Activated naive CD8-positive, alpha-beta T cell treated with anti-CD3 and anti-CD28 coated beads, Interleukin-2, amount 50 U/mL, for 16 hours (primary cell): Measurements from ENCODE around the gene TTLL5.
A peak's percentile ranks its signal among the peaks of the same experiment; 100 is the strongest.

Source experiments
- DNase-seq: peaks from one replicate; pipeline ENCODE4 v3.0.0-alpha.2; 2020; ENCODE audit warnings: low read depth, low spot score

TTLL5 gene, protein sequence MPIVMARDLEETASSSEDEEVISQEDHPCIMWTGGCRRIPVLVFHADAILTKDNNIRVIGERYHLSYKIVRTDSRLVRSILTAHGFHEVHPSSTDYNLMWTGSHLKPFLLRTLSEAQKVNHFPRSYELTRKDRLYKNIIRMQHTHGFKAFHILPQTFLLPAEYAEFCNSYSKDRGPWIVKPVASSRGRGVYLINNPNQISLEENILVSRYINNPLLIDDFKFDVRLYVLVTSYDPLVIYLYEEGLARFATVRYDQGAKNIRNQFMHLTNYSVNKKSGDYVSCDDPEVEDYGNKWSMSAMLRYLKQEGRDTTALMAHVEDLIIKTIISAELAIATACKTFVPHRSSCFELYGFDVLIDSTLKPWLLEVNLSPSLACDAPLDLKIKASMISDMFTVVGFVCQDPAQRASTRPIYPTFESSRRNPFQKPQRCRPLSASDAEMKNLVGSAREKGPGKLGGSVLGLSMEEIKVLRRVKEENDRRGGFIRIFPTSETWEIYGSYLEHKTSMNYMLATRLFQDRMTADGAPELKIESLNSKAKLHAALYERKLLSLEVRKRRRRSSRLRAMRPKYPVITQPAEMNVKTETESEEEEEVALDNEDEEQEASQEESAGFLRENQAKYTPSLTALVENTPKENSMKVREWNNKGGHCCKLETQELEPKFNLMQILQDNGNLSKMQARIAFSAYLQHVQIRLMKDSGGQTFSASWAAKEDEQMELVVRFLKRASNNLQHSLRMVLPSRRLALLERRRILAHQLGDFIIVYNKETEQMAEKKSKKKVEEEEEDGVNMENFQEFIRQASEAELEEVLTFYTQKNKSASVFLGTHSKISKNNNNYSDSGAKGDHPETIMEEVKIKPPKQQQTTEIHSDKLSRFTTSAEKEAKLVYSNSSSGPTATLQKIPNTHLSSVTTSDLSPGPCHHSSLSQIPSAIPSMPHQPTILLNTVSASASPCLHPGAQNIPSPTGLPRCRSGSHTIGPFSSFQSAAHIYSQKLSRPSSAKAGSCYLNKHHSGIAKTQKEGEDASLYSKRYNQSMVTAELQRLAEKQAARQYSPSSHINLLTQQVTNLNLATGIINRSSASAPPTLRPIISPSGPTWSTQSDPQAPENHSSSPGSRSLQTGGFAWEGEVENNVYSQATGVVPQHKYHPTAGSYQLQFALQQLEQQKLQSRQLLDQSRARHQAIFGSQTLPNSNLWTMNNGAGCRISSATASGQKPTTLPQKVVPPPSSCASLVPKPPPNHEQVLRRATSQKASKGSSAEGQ (N-terminal part only)

GRCh38 chr14:75660630-75661498 is at the start of gene TTLL5, which contains the start of gene ERG28:
Gene TTLL5 (plus strand): TSS chr14:75661246. CDS start chr14:75663150, 1,904 bp downstream.
Gene ERG28 (minus strand): TSS chr14:75660876. CDS start chr14:75657502, 3,374 bp downstream.
- peak; percentile 92 for DNase-seq

GRCh38 chr14:75612157-75612556 is 48.9 kb upstream of the TTLL5 start:
- DNase-seq, result no peak

DNA sequence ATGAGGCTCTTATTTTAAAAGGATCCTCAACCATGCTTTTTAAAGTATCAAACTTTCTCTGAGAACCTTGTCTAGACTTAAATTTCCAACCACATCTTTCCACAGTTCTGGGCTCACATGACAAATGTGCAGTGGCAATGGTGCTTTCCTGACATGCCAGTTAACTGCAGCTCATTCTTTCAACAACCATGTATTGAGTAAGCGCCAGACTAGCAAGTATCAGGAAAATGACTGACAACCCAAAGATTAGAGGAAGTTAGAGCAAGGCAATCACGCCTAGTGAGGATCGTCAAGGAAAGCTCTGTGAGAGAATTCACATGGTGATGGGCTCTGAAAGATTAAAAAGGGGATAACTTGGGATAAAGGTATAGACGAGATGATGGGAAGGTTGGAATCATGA is 46.9 kb upstream of the TTLL5 start:
- no peak for DNase-seq

- DNase-seq, result no peak
Measured at GRCh38 chr14:75615200-75615599, 45.8 kb upstream of the TTLL5 start.

DNA sequence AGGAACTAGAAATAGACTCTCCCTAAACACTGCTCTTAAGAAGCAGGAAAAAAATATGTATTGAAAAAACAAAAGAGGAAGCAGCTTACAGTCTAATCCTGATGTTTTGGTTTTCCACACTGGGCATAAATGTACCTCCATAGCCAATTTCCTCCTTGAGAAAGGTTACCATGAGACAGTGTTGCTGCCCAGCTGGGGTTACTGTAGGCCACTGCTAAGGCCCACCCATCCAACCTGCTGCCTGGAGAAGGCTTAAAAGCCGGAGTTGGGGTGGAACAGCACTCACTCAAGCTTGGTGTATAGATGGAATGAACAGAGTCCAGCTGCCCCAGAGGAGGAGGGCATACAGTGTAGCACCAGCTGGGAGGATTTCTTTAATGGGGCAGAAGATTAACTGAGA is 41.5 kb upstream of the TTLL5 start:
- DNase-seq, result no peak

- DNase-seq, result no peak
Measured at GRCh38 chr14:75625034-75625433, 36.0 kb upstream of the TTLL5 start.

- DNase-seq, result no peak
Measured at GRCh38 chr14:75626396-75626795, 34.6 kb upstream of the TTLL5 start.

- DNase-seq, result no peak
Measured at GRCh38 chr14:75626863-75627262, 34.2 kb upstream of the TTLL5 start.

DNA sequence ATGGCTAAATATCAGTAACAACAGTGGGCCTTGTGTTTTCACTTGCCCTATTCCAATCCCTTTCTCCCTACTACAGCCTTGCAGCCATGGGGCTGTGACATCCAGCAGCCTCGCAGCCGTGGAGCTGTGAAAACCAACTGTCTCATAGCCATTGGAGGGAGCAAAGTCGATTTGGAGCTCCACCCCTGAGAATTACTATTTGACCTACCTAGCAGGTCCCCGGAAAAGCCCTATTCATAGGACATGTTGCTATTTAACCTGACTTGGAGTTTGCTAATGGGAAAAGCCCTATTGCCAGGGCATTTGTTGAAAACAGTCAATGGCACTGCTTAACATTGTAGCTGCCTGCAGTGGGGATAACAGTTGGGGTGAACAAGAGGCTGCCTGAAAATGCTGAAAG is 33.6 kb upstream of the TTLL5 start:
- DNase-seq, result no peak

GRCh38 chr14:75628816-75629215 is 32.2 kb upstream of the TTLL5 start:
- DNase-seq, result no peak

DNA sequence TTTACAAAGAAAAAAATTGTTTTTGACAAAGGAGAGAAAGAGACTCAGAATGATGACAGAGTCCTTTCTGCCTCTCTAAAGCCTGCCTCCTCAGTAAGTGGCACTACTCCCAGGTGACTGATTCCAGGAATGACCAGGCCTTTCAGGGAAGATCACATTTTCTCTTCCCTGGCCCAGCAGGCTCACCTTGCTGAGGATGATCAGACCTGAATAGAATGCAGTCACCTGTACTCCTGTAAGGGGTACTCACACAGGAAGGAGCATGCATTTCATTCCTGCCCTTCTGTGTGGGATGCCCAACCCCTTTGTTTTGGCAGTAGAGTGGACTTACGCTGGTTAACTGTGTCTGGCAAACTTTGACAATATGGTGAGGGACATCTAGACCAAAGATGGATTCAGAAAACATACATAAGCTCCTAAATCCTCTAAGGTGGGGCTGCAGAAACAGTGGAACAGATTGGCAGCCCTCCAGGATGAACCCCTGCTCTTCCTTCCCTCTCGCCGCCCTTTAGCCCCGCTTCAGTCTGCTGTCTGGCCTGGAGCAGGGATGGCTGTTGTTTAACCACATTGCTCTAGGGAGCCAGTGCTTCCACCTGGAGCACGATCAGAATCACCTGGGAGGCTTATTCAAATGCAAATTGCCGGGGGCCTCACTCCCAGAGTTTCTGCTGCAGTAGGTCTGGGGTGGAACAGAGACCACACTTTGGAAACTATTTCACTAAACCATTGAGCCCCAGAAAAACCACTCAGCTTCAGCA is 30.2 kb upstream of the TTLL5 start:
- DNase-seq, result no peak

- DNase-seq, result no peak
Measured at GRCh38 chr14:75631453-75631831, 29.6 kb upstream of the TTLL5 start.

- no peak for DNase-seq
Measured at GRCh38 chr14:75634848-75635247, 26.2 kb upstream of the TTLL5 start.

- DNase-seq, result no peak
Measured at GRCh38 chr14:75636100-75636692, 24.9 kb upstream of the TTLL5 start.

DNA sequence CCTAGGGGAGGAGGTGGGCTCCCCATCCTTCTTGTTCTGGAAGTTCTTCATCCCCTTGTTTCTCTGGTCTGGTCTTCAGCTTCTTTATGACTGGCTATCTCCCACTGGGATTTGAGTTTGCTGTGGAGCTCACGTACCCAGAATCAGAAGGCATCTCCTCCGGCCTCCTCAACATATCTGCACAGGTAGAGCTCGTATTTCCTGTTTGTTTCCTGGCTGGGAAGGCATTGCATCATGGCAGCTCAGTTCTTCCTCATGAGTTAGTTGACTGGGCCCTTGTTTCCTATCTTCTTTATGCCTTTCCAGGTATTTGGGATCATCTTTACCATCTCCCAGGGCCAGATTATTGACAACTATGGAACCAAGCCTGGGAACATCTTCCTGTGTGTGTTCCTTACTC is 20.2 kb upstream of the TTLL5 start:
- no peak for DNase-seq

GRCh38 chr14:75643985-75644384 is 17.1 kb upstream of the TTLL5 start:
- no peak for DNase-seq

DNA sequence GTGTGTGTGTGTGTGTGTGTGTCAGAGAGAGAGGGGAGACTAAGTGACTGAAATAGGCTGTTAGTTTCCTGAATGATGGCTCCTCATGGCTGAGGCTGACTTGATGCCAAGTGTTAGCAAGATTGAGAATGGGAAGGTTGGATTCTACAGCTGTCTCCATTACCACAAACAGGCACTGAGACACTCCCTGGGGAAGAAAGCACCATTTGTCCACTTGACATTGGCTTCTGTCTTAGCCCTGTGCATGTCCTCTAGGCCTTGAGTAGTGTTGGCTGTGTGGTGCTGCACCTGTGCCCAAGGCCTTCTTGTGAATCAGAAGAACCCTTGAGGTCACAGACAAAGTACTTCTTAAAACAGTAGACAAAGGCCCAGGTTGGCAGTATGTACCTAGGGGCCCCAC is 16.0 kb upstream of the TTLL5 start:
- no peak for DNase-seq

GRCh38 chr14:75646762-75647161 is 14.3 kb upstream of the TTLL5 start:
- no peak for DNase-seq

DNA sequence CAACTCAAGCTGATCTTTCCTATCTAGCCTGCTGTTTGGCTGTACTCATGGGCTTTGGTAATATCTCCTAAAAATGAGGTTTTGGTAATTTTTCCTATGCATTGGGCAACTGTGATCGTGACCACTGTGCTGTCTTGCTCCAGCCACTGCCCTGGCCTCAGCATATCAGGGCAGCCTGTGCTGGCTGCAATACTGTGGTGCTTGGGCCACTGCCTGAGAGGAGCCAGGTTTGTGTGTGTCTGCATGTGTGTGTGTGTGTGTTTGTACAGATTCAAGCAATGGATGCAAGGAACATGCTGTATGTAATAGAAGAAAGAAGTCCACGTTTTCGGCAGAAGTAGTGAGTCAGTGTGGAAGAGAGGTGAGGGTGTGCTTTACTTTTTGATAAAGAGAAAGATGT is 13.4 kb upstream of the TTLL5 start:
- DNase-seq, result no peak
